Mucosa of stomach (tissue), 1 donor: ENCODE results near the gene NPBWR2.

Experiments
- H3K27me3 ChIP-seq: one replicate; pipeline ENCODE4 v1.7.0; 2013; ENCODE audit warnings: mild to moderate bottlenecking, low read length; ENCODE audit not compliant: control insufficient read depth, insufficient read depth
- H3K36me3 ChIP-seq: one replicate; pipeline ENCODE4 v1.7.0; 2013; ENCODE audit warnings: low read length; ENCODE audit not compliant: control insufficient read depth, insufficient read depth
- H3K4me1 ChIP-seq: one replicate; pipeline ENCODE4 v1.7.0; 2013; ENCODE audit warnings: mild to moderate bottlenecking, low read length; ENCODE audit not compliant: control insufficient read depth, insufficient read depth
- H3K4me3 ChIP-seq: one replicate; pipeline ENCODE4 v1.7.0; 2013; ENCODE audit warnings: low read length
- H3K9ac ChIP-seq: one replicate; pipeline ENCODE4 v1.7.0; 2013; ENCODE audit warnings: mild to moderate bottlenecking, low read length, moderate library complexity
- H3K9me3 ChIP-seq: one replicate; pipeline ENCODE4 v1.7.0; 2013; ENCODE audit warnings: mild to moderate bottlenecking, low read length, moderate library complexity; ENCODE audit not compliant: control insufficient read depth
- donor health status: Pancreatic carcinoma.

NPBWR2 gene

GRCh38 chr20:64113444-64113775, 6.0 kb upstream of the NPBWR2 start:
- Histone ChIP-seq H3K4me1 (no peaks in the 10 kb centered on the region), H3K4me3 (no peak overlapping the region), H3K9me3 (no peaks in the 10 kb centered on the region), H3K9ac (no peak overlapping the region), H3K36me3 (no peaks in the 10 kb centered on the region), H3K27me3 (no peaks in the 10 kb centered on the region)

- no peak overlapping the region for H3K9ac ChIP-seq
- no peaks in the 10 kb centered on the region for H3K36me3 ChIP-seq
- H3K4me3 ChIP-seq = no peak overlapping the region
Measured at GRCh38 chr20:64112691-64113443, 5.5 kb upstream of the NPBWR2 start.

GRCh38 chr20:64111841-64112641, 4.7 kb upstream of the NPBWR2 start:
- H3K9ac ChIP-seq = no peak overlapping the region
- no peak overlapping the region for H3K4me3 ChIP-seq
- H3K9me3 ChIP-seq = no peaks in the 10 kb centered on the region
- no peaks in the 10 kb centered on the region for H3K4me1 ChIP-seq
- no peaks in the 10 kb centered on the region for H3K27me3 ChIP-seq
- no peaks in the 10 kb centered on the region for H3K36me3 ChIP-seq

More at GRCh38 chr20:64112691-64113443, 5.5 kb upstream of the NPBWR2 start:
- Histone ChIP-seq H3K9me3 (no peaks in the 10 kb centered on the region), H3K4me1 (no peaks in the 10 kb centered on the region), H3K27me3 (no peaks in the 10 kb centered on the region)

GRCh38 chr20:64110411-64111068, 3.2 kb upstream of the NPBWR2 start:
- no peak overlapping the region for H3K9ac ChIP-seq
- no peaks in the 10 kb centered on the region for H3K27me3 ChIP-seq
- no peak overlapping the region for H3K4me3 ChIP-seq

GRCh38 chr20:64109831-64110391, 2.5 kb upstream of the NPBWR2 start:
- Histone ChIP-seq H3K4me3 (no peak overlapping the region), H3K9me3 (no peaks in the 10 kb centered on the region), H3K4me1 (no peaks in the 10 kb centered on the region), H3K27me3 (no peaks in the 10 kb centered on the region), H3K36me3 (no peaks in the 10 kb centered on the region), H3K9ac (no peak overlapping the region)

More at GRCh38 chr20:64110411-64111068, 3.2 kb upstream of the NPBWR2 start:
- no peaks in the 10 kb centered on the region for H3K4me1 ChIP-seq
- no peaks in the 10 kb centered on the region for H3K9me3 ChIP-seq
- no peaks in the 10 kb centered on the region for H3K36me3 ChIP-seq

GRCh38 chr20:64108731-64109681, 1.6 kb upstream of the NPBWR2 start:
- Histone ChIP-seq H3K4me1 (no peaks in the 10 kb centered on the region), H3K9ac (no peak overlapping the region), H3K4me3 (no peak overlapping the region), H3K36me3 (no peaks in the 10 kb centered on the region), H3K9me3 (no peaks in the 10 kb centered on the region), H3K27me3 (no peaks in the 10 kb centered on the region)

GRCh38 chr20:64107736-64108457, 532 bp upstream of the NPBWR2 start:
- Histone ChIP-seq H3K9ac (no peak overlapping the region), H3K4me1 (no peaks in the 10 kb centered on the region), H3K36me3 (no peaks in the 10 kb centered on the region), H3K4me3 (no peak overlapping the region), H3K27me3 (peaks cover 10% of the 10 kb centered on the region), H3K9me3 (no peaks in the 10 kb centered on the region)

- Histone ChIP-seq H3K4me1 (peaks cover 6% of the 10 kb centered on the region), H3K9ac (no peak overlapping the region), H3K36me3 (no peaks in the 10 kb centered on the region), H3K9me3 (no peaks in the 10 kb centered on the region), H3K27me3 (peaks cover 24% of the 10 kb centered on the region), H3K4me3 (no peak overlapping the region)
Measured at GRCh38 chr20:64106435-64106961, 867 bp downstream of the NPBWR2 start.

- peaks cover 30% of the 10 kb centered on the region for H3K27me3 ChIP-seq
Measured at GRCh38 chr20:64105846-64106434, 1.4 kb downstream of the NPBWR2 start.

GRCh38 chr20:64104667-64105451, 2.5 kb downstream of the NPBWR2 start:
- Histone ChIP-seq H3K27me3 (peaks cover 39% of the 10 kb centered on the region), H3K9me3 (no peaks in the 10 kb centered on the region), H3K36me3 (no peaks in the 10 kb centered on the region), H3K9ac (no peak overlapping the region), H3K4me1 (peaks cover 6% of the 10 kb centered on the region), H3K4me3 (no peak overlapping the region)

More at GRCh38 chr20:64105846-64106434, 1.4 kb downstream of the NPBWR2 start:
- H3K9ac ChIP-seq = no peak overlapping the region
- H3K4me3 ChIP-seq = no peak overlapping the region
- peaks cover 6% of the 10 kb centered on the region for H3K4me1 ChIP-seq
- no peaks in the 10 kb centered on the region for H3K36me3 ChIP-seq
- H3K9me3 ChIP-seq = no peaks in the 10 kb centered on the region
